ENCODE data around the gene TMEM132A.

TMEM132A gene

GRCh38 chr11:60935676-60936442, 11.6 kb downstream of the TMEM132A start:
- Histone ChIP-seq H3K9ac (ENCODE audit: low read depth, low read length) (no peak overlapping the region), H3K4me3 (ENCODE audit: low read depth, low read length) (no peak overlapping the region), H3K4me1 (ENCODE audit: control insufficient read depth, insufficient read depth, low read length) (peaks cover 3% of the 10 kb centered on the region), H3K36me3 (ENCODE audit: control insufficient read depth, insufficient read depth, low read length) (peaks cover 25% of the 10 kb centered on the region), H3K9me3 (ENCODE audit: control insufficient read depth, insufficient read depth, low read length) (no peaks in the 10 kb centered on the region), H3K27me3 (ENCODE audit: control insufficient read depth, insufficient read depth, low read length) (no peaks in the 10 kb centered on the region)

GRCh38 chr11:60936467-60937143, 12.3 kb downstream of the TMEM132A start:
- Histone ChIP-seq H3K9ac (ENCODE audit: low read depth, low read length) (no peak overlapping the region), H3K4me1 (ENCODE audit: control insufficient read depth, insufficient read depth, low read length) (peaks cover 3% of the 10 kb centered on the region), H3K27me3 (ENCODE audit: control insufficient read depth, insufficient read depth, low read length) (no peaks in the 10 kb centered on the region), H3K36me3 (ENCODE audit: control insufficient read depth, insufficient read depth, low read length) (peaks cover 24% of the 10 kb centered on the region), H3K9me3 (ENCODE audit: control insufficient read depth, insufficient read depth, low read length) (no peaks in the 10 kb centered on the region), H3K4me3 (ENCODE audit: low read depth, low read length) (no peak overlapping the region)

GRCh38 chr11:60937144-60937527, 12.9 kb downstream of the TMEM132A start:
- no peak overlapping the region for H3K9ac ChIP-seq (ENCODE audit: low read depth, low read length)

GRCh38 chr11:60937811-60938210, 13.6 kb downstream of the TMEM132A start:
- H3K4me1 ChIP-seq (ENCODE audit: control insufficient read depth, insufficient read depth, low read length), result no peaks in the 10 kb centered on the region
- H3K36me3 ChIP-seq (ENCODE audit: control insufficient read depth, insufficient read depth, low read length), result peaks cover 19% of the 10 kb centered on the region
- no peak overlapping the region for H3K9ac ChIP-seq (ENCODE audit: low read depth, low read length)
- no peak overlapping the region for H3K4me3 ChIP-seq (ENCODE audit: low read depth, low read length)
- no peaks in the 10 kb centered on the region for H3K27me3 ChIP-seq (ENCODE audit: control insufficient read depth, insufficient read depth, low read length)
- no peaks in the 10 kb centered on the region for H3K9me3 ChIP-seq (ENCODE audit: control insufficient read depth, insufficient read depth, low read length)

More at GRCh38 chr11:60937144-60937527, 12.9 kb downstream of the TMEM132A start:
- Histone ChIP-seq H3K4me1 (ENCODE audit: control insufficient read depth, insufficient read depth, low read length) (peaks cover 3% of the 10 kb centered on the region), H3K27me3 (ENCODE audit: control insufficient read depth, insufficient read depth, low read length) (no peaks in the 10 kb centered on the region), H3K36me3 (ENCODE audit: control insufficient read depth, insufficient read depth, low read length) (peaks cover 19% of the 10 kb centered on the region), H3K4me3 (ENCODE audit: low read depth, low read length) (no peak overlapping the region), H3K9me3 (ENCODE audit: control insufficient read depth, insufficient read depth, low read length) (no peaks in the 10 kb centered on the region)

GRCh38 chr11:60938500-60938899, 14.2 kb downstream of the TMEM132A start:
- Histone ChIP-seq H3K36me3 (ENCODE audit: control insufficient read depth, insufficient read depth, low read length) (peaks cover 18% of the 10 kb centered on the region), H3K9ac (ENCODE audit: low read depth, low read length) (no peak overlapping the region), H3K9me3 (ENCODE audit: control insufficient read depth, insufficient read depth, low read length) (no peaks in the 10 kb centered on the region), H3K4me3 (ENCODE audit: low read depth, low read length) (no peak overlapping the region), H3K27me3 (ENCODE audit: control insufficient read depth, insufficient read depth, low read length) (no peaks in the 10 kb centered on the region), H3K4me1 (ENCODE audit: control insufficient read depth, insufficient read depth, low read length) (no peaks in the 10 kb centered on the region)

GRCh38 chr11:60939301-60939700, 15.0 kb downstream of the TMEM132A start:
- no peak overlapping the region for H3K9ac ChIP-seq (ENCODE audit: low read depth, low read length)
- H3K36me3 ChIP-seq (ENCODE audit: control insufficient read depth, insufficient read depth, low read length), result peaks cover 12% of the 10 kb centered on the region
- H3K27me3 ChIP-seq (ENCODE audit: control insufficient read depth, insufficient read depth, low read length), result no peaks in the 10 kb centered on the region
- no peaks in the 10 kb centered on the region for H3K9me3 ChIP-seq (ENCODE audit: control insufficient read depth, insufficient read depth, low read length)
- H3K4me3 ChIP-seq (ENCODE audit: low read depth, low read length), result no peak overlapping the region
- H3K4me1 ChIP-seq (ENCODE audit: control insufficient read depth, insufficient read depth, low read length), result no peaks in the 10 kb centered on the region

GRCh38 chr11:60939855-60940254, 15.6 kb downstream of the TMEM132A start:
- H3K4me3 ChIP-seq (ENCODE audit: low read depth, low read length), result no peak overlapping the region
- H3K36me3 ChIP-seq (ENCODE audit: control insufficient read depth, insufficient read depth, low read length), result peaks cover 12% of the 10 kb centered on the region
- H3K4me1 ChIP-seq (ENCODE audit: control insufficient read depth, insufficient read depth, low read length), result no peaks in the 10 kb centered on the region
- H3K9ac ChIP-seq (ENCODE audit: low read depth, low read length), result no peak overlapping the region
- H3K27me3 ChIP-seq (ENCODE audit: control insufficient read depth, insufficient read depth, low read length), result no peaks in the 10 kb centered on the region
- H3K9me3 ChIP-seq (ENCODE audit: control insufficient read depth, insufficient read depth, low read length), result no peaks in the 10 kb centered on the region

GRCh38 chr11:60941371-60942119, 17.3 kb downstream of the TMEM132A start:
- H3K36me3 ChIP-seq (ENCODE audit: control insufficient read depth, insufficient read depth, low read length), result peaks cover 6% of the 10 kb centered on the region
- no peaks in the 10 kb centered on the region for H3K9me3 ChIP-seq (ENCODE audit: control insufficient read depth, insufficient read depth, low read length)
- no peaks in the 10 kb centered on the region for H3K27me3 ChIP-seq (ENCODE audit: control insufficient read depth, insufficient read depth, low read length)
- no peaks in the 10 kb centered on the region for H3K4me1 ChIP-seq (ENCODE audit: control insufficient read depth, insufficient read depth, low read length)
- no peak overlapping the region for H3K9ac ChIP-seq (ENCODE audit: low read depth, low read length)
- no peak overlapping the region for H3K4me3 ChIP-seq (ENCODE audit: low read depth, low read length)

GRCh38 chr11:60942219-60942618, 18.0 kb downstream of the TMEM132A start:
- Histone ChIP-seq H3K4me3 (ENCODE audit: low read depth, low read length) (no peak overlapping the region), H3K9ac (ENCODE audit: low read depth, low read length) (no peak overlapping the region), H3K4me1 (ENCODE audit: control insufficient read depth, insufficient read depth, low read length) (no peaks in the 10 kb centered on the region), H3K9me3 (ENCODE audit: control insufficient read depth, insufficient read depth, low read length) (no peaks in the 10 kb centered on the region), H3K36me3 (ENCODE audit: control insufficient read depth, insufficient read depth, low read length) (peaks cover 1% of the 10 kb centered on the region), H3K27me3 (ENCODE audit: control insufficient read depth, insufficient read depth, low read length) (no peaks in the 10 kb centered on the region)

GRCh38 chr11:60942970-60943565, 18.8 kb downstream of the TMEM132A start:
- H3K9me3 ChIP-seq (ENCODE audit: control insufficient read depth, insufficient read depth, low read length), result no peaks in the 10 kb centered on the region
- H3K4me3 ChIP-seq (ENCODE audit: low read depth, low read length), result no peak overlapping the region
- no peaks in the 10 kb centered on the region for H3K27me3 ChIP-seq (ENCODE audit: control insufficient read depth, insufficient read depth, low read length)
- H3K9ac ChIP-seq (ENCODE audit: low read depth, low read length), result no peak overlapping the region
- H3K36me3 ChIP-seq (ENCODE audit: control insufficient read depth, insufficient read depth, low read length), result no peaks in the 10 kb centered on the region
- peaks cover 3% of the 10 kb centered on the region for H3K4me1 ChIP-seq (ENCODE audit: control insufficient read depth, insufficient read depth, low read length)

GRCh38 chr11:60944490-60945294, 20.4 kb downstream of the TMEM132A start:
- Histone ChIP-seq H3K4me3 (ENCODE audit: low read depth, low read length) (no peak overlapping the region), H3K4me1 (ENCODE audit: control insufficient read depth, insufficient read depth, low read length) (peaks cover 6% of the 10 kb centered on the region), H3K36me3 (ENCODE audit: control insufficient read depth, insufficient read depth, low read length) (no peaks in the 10 kb centered on the region), H3K9ac (ENCODE audit: low read depth, low read length) (no peak overlapping the region), H3K9me3 (ENCODE audit: control insufficient read depth, insufficient read depth, low read length) (no peaks in the 10 kb centered on the region), H3K27me3 (ENCODE audit: control insufficient read depth, insufficient read depth, low read length) (peaks cover 2% of the 10 kb centered on the region)
